Nucleus accumbens (tissue), 56 donors: ENCODE data around the gene NOLC1.

ENCODE experiments used
- DNase-seq, 56 donors: peaks; one replicate each; lab custom pipeline; 2025; lab: John Stamatoyannopoulos, UW

Gene NOLC1

DNA sequence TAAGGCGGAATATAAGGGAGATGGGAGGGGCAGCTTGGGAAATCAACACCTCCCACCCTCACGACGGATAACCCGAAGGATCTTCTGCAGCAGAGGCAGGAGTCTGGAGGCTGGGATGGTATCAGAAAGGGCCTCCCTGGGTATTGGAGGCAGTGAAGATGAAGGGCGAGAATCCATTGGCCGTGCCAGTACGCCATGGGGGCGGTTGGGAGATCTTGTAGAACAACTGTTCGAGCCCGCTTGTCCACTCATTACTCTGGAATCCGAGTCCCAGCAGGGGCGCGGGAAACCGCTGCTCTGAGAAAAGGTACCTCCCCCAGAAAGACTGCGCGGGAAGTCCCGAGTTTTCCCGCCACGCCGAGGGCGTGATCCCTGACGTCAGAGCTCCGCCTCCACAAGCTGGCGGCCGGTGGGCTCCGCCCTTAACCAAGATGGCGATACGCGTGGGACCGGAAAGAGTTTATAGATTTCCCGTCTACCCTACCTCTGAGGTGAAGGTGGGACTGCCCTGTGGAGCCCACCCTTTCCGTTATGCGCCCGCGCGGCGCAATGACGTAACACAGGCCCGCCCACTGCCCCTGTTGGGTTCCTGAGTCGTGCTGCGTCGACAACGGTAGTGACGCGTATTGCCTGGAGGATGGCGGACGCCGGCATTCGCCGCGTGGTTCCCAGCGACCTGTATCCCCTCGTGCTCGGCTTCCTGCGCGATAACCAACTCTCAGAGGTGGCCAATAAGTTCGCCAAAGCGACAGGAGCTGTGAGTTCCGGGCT lies at the start of gene NOLC1:
Gene NOLC1, plus strand, starts transcription at position 616 of the 771 bp plus-strand sequence. Its CDS starts 22 bp downstream, at position 638.
- peak; percentile 86 to 100 (median 96) for DNase-seq

DNA sequence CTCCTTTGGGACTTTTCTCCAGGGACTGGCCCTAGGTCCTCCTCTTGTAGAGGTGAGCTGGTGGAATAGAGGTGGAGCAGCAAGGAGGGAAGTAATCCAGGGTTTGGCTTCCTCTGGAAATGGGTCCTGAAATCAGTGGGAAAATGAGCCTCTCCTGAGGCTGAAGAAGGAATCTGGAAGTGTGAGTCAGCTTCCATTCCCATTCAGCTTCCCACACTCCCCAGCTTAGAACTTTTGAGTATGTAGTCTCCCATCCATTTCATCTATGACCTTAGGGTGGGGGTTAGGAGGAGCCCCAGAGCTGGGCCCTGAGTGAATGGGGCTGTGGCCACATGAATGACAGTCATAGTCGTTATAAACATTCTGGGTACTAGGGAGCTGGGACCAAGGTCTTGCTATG lies 49.8 kb upstream of the NOLC1 start:
- no peak for DNase-seq

DNA sequence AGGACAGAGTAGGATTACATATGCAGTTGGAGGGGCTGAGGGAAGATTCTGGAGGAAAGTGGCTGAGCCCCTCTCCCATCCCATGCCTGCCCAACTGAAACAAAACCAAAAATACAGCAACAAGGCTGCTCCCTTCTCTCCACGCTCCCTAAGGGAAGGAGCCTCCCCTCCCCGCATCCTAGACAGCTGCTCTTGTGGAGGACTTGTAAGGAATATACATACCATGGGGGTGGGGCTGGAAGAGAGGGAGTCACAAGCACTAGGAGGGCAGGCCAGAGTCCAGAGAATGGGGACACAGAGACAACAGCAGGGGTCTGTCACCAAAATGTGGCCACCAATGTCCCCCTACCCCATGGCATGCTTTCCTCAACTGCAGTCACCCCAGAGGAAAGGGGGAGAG lies 45.2 kb upstream of the NOLC1 start:
- DNase-seq: no peak

DNA sequence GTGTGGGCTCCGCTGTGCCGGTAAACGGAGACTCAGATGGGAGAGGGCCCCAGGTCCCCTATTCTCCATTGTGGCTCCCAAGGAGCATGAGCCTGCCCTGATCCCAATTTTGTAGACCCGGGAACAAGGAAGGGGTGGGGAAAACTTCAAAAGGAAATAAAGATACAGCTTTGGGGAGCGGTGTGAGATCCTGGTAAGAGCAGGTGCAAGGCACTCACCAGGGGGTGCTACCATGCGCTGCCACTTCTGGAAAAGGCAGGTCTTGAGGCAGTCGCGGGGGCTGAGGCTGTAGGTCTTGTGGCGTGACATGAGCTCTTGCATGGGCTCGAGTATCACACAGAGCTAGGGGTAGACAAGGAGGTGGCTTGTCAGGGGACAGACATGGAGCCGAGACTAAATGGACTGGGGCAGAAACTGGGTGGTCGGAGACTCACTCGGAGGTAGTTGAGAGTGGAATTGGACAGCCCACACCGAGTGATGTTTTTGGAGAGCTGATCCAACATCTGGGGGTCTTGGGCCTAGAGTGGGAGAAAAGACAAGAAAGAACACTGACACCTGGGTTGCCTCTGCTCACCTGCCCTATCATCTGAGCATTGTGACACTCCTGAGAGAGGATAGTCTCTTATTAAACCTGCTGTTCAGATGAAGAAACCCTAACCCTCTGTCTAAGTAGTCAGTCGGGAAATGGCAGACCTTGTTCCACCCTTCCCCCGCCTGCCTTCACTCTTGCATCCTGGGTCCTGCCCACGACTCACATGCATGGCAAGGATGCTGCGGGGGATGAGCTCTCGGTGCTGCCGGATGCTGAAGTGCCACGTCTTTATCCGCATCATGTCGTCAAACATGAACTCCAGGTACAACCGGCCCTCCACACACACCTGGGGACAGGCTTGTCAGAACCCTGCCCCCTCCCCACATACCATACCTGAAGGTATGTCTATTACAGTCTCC lies 42.7 kb upstream of the NOLC1 start:
- peak in 35 of 56 donors; percentile 6 to 84 (median 49) for DNase-seq

DNA sequence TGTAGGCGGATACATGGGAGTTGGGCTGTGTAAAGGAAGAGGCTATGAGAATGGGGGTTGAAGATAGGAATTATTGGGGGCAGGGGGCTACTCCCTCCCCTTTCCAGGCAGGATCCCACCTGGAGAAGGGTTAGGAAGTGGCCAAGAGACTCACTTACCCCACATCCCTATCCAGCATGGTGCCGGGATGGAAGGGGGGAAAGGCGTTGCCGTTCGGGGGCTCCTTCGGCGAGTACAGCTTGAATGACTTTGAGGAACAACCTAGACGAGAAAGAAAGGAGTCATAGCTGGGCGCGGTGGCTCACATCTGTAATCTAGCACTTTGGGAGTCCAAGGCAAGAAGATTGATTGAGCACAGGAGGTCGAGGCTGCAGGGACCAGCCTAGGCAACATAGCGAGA lies 40.9 kb upstream of the NOLC1 start:
- DNase-seq: no peak

DNA sequence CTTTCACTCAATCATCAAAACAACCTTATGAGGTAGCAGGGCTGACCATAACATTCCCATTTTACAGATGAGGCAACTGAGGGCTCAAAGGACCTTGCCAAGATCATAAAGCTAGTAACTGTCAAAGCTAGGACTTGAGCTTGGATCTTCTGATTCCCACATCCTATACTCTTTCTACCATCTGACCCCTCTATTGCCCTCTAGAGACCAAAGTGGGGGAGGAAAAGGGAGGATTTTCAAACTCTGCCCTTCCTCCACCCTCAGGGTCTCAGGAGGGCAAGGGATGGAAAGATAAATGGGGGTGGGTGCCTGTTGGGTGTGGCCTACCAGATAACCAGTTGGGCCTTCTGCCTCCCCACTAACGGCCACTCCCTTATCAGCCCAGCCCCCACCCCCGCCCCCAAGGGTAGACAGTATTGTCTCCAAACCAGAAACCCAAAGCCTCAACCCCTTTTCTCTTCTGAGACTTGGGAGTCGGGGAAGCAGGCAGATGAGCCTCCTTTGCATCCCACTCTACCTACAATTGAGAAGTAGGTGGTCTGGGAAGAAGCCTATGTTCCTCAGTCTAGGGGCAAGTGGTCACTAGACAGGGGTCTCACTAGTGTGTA lies 39.9 kb upstream of the NOLC1 start:
- DNase-seq: no peak

DNA sequence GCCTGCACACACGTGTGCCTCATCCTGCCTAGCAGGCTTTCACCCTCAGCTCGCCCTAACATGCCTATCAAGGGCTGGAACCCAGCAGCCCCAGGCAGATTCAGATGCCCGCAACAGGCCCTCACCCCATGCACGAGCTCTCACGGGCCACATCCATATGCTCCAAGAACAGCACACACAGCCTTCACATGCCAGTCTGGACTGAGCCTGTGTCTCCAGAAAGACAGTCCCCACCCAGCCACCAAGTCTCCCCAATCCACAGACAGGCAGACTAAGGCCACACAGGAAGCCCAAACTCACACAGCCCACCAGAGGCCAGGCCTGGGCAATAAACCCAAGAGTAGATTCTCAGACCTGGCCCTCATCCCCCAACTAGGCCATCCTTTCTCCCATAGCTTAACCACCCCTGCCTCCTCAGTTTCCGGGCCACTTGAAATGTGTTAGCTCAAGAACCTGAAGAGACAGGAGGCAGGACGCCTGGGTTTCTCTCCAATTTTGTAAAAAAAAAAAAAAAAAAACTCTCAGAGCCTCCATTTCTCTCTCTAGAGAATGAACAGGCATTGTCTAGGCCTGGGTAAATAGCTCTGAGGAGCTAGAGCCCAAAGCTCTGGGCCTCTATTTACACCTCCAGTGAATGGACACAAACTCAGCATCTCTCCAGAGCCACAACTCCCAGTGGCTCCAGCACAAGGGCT lies 38.8 kb upstream of the NOLC1 start:
- peak in 1 of 56 donors; percentile 3 for DNase-seq

DNA sequence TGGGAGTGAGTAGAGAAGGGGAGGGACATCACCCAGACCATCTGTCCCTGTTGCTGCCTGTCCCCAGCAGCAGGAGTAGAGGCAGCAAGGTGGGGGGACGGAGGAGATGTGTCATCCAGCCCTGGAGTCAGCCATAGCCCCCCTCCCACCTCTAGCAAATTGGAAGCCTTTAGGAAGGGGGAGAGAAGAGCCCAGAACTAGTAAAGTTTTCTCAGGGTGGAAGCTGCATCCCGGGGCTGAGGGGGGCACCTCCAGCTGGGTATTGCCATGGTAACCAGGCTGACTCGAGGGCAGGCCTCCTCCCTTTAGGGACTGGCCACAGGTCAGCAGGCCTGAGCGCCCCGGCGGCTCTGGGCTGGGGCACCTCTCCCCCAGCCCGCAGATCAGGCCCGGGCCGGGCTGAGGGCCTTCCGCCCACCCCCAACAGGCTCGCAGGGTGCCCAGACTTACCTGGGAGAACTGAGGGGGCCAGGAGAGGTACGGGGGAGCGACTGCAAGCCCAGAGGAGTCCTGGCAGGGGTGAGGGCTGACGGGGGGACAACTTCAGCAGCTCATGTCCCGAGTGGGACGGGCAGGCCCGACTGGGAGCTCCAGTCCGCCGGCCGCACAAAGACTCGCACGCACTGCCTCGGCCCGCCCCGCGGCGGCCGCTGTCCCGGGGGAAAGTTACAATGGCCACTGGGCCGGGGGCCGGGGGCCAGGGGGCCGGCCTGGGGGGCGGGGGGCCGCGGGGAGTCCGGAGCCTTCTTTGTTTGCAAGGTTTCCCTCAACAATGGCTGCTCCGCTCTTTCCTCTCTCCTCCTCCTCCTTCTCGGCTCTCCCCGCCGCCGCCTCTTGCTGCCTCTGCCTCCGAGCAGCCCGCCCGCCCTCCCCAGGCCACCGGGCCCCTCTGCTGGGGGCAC lies 38.0 kb upstream of the NOLC1 start:
- peak in 7 of 56 donors; percentile 25 to 55 (median 48) for DNase-seq

DNA sequence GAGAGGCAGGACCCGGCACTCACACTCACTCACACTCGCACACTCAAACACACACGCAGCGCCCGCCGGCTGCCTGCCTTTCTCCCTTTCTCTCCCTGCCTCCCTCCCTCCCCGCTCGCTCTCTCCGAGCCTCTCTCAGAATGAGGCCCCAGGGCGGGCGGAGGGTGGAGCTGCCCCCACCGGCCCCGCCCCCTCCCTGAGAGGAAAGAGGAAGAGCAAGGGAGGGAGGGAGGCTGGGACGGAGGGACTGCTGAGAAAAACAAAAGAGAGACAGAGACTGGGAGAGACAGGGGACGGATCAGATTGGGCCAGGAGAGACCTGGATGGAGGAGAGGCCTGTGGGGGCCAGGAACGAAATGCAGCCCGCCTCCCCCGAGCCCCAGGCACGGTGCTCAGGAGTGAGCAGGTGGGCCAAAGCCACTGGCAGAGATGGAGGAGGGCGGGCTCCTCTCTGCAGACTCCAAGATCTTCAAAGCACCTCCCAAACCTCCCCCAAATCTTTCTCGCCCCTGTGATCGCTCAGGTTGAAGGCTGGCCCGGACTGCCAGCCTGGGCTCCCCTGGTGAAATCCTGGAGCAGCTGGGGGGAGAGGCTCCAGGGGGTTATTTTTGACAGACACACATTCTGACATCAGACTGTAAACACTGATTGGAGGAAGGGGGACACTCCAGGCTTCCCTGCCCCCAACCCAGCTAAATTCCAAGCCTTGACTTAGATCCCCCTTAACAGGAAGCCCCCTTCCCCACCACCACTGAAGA lies 37.1 kb upstream of the NOLC1 start:
- peak; percentile 27 to 97 (median 86) for DNase-seq

DNA sequence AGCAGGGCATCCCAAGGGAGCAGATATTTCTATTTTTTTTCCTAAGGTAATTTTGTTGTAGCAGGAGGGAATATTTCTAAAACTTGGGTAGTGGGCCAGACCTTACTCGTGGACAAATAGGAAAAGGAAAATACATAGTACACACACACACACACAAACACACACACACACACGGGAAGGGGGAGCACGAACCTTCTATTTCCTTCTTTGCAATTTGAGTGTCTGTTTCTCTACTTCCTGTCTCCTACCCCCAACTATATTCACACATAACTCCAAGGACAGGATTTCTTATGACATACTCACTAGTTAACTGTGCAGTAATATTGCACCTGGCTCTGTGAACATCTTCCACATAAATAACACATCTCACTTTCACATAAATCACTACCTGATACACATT lies 36.4 kb upstream of the NOLC1 start:
- DNase-seq: no peak

DNA sequence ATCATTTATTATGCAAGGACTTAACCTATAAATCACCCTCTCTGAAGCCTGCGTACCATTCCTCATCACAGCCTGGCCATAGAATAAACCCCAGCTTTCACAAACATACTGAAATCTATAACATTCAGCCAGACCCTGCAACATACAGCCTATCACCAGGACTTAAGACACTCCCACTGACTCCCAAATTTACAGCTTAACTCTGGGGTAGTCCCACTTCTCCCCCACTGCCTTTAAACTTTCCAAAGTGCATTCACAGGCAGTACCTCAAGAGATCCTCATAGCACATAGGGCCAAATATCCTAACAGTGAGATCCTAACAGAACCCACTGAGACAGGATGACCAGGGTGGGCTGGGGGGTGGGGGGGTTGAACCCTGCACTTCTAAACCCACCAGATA lies 35.5 kb upstream of the NOLC1 start:
- no peak for DNase-seq

DNA sequence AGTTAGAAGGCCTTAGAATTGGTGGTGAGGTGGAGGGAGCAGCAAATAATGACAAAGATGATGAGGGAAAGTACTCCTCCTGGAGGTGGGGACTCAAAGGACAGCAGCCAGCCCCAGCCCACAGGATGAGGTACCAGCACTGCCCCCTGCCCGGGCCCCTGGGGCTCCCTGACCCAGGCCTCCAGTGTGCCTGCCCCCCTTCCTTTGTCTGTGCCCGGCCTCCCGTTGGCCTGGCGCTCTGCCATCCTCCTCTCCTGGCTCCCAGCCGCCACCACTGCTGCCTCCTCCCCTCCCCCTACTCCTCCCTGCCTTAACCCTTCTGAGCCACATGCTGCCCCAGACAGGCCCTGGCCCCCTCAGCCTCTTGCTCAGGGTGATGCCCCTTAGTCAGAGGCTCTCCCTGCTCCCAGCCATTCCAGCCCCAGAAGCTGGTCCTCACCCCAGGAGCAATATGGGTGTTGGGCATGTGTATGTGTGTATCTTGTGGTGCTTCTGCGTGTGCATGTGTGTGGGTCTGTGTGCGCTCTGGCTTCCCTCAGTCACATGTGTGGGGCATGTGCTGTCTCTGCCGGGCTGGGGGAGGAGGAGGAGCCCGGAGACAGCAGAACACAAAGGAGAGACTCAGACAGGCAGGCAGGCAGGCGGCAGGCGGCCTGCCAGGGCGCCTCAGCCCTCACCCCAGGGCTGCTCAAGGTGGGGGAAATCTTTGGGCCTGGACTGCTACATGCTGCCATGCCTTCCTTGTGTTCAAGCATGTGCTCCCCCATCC lies 34.6 kb upstream of the NOLC1 start:
- DNase-seq: peak; percentile 19 to 93 (median 85)

DNA sequence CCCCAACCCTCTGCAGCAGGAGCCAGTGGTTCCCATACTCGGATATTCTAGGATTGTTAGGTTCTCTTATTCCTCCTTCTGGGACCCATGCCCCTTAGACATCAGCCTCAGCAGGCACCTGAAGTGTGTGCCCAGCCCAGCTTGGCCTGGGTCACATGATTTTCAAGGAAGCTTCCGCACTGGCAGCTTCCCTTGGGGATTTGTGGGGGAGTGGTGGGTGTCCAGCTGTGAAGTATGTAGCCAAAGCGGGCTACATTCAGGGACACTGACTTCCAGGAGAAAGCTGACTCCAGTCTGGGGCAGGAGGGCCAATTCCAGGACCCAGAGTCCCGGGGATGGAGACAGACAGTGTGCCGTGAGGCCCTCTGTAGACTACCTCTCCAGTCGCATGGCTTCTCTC lies 33.3 kb upstream of the NOLC1 start:
- peak in 31 of 56 donors; percentile 7 to 61 (median 25) for DNase-seq

DNA sequence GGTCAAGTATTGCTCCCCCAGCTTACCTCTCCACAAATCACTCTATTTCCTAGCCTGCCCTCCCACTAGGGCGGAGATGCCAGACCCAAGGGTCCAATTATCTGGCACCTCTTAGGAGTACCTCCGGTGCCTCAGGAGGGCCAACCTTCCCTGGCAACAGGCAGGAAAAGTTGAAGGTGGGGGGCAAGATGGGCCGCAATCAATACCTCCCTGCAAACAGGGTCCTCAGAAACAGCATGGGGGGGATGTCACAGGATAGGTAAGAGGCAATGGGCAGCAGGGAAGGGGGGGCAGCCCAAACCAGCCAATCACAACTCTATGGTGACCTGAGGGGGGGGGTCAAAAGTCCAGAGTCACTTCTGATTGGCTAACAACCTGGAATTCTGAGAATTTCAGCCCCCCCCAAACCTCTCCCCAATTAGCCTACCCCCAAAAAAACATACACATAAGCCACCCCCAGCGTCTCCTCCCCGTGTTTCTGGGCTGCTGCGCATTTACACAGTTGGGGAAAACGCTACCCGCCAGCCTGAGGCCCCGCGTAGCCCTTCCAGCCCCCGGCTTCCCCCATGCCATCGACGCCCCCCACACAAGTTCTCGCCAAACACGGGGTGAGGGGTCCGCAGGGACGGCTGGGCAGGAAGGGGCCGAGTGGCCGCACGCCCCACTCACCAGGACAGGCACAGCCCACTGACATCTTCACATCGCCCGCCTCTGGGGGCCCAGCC lies 32.6 kb upstream of the NOLC1 start:
- peak in 40 of 56 donors; percentile 14 to 71 (median 43) for DNase-seq

DNA sequence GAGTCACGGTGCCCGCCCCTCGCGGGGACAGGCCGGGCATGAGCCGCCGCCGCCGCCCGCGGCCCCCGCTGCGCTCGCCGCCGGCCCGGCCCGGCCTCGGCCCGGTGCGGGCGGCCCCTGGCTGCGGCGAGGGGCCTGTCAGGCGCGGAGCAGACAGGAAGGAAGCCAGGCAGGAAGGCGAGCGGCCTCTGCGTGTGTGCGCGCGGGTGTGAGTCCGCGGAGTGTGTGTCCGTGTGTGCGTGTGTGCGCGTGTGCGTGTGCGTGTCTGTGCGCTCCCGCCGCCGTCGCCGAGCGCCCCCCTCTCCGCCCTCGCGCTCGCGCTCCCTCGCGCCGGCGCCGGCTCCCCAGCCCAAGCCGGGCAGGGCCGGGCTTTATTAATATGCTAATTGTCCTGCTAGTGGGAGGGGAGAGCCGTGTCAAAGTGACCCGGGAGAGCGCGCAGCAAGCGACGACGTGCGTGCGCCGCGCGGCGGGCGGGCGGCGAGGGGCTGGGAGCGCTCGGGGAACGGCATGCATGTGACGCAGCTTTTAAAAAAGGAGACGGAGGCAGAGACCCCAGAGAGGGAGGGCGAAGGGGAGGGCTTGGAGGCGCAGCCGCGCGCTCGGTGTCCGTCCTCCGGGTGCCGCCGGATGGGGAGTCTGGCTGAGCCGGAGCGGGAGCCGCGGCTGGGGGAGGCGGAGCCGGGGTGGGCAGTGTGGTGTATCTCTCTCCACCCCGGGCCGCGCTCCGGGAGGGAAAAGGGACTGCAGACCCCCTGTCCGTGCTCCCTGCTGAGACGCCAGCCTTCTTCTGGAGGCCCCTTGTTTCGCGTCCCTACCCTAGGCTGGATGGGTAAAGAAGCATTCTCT lies 31.8 kb upstream of the NOLC1 start, which contains the start of gene LDB1:
Gene LDB1, minus strand, starts transcription at position 227 of the 849 bp plus-strand sequence. CDS start 258 bp downstream, outside the sequence.
- DNase-seq: peak in 55 of 56 donors; percentile 14 to 91 (median 81)
